Measurements from ENCODE around the gene MOG.

The MOG gene

GRCh38 chr6:29673161-29673560, 16.3 kb downstream of the MOG start:
- FAIRE-seq: no peak

GRCh38 chr6:29674008-29674407, 17.1 kb downstream of the MOG start:
- FAIRE-seq: no peak
- no peak for DNase-seq (ENCODE audit: insufficient read length, low spot score)

More at GRCh38 chr6:29673161-29673560, 16.3 kb downstream of the MOG start:
- no peak for DNase-seq (ENCODE audit: insufficient read length, low spot score)

GRCh38 chr6:29675561-29675960, 18.7 kb downstream of the MOG start:
- FAIRE-seq (no peak), DNase-seq (ENCODE audit: insufficient read length, low spot score) (no peak)

- DNase-seq (ENCODE audit: insufficient read length, low spot score) (no peak), FAIRE-seq (no peak)
Observed at GRCh38 chr6:29676981-29677601, 20.2 kb downstream of the MOG start.

- FAIRE-seq (no peak), DNase-seq (ENCODE audit: insufficient read length, low spot score) (no peak)
Observed at GRCh38 chr6:29678114-29678513, 21.2 kb downstream of the MOG start.

- DNase-seq (ENCODE audit: insufficient read length, low spot score): no peak
- no peak for FAIRE-seq
Observed at GRCh38 chr6:29679962-29680361, 23.1 kb downstream of the MOG start.

GRCh38 chr6:29680416-29680815, 23.5 kb downstream of the MOG start:
- DNase-seq (ENCODE audit: insufficient read length, low spot score): no peak
- no peak for FAIRE-seq

- DNase-seq (ENCODE audit: insufficient read length, low spot score): no peak
- no peak for FAIRE-seq
Observed at GRCh38 chr6:29680904-29681303, 24.0 kb downstream of the MOG start, which contains the start of gene ZFP57. Gene ZFP57 (minus strand): TSS chr6:29681152. CDS start chr6:29677003, 4,149 bp downstream.

- FAIRE-seq (no peak), DNase-seq (ENCODE audit: insufficient read length, low spot score) (no peak)
Observed at GRCh38 chr6:29681811-29682210, 24.9 kb downstream of the MOG start.

- no peak for FAIRE-seq
- no peak for DNase-seq (ENCODE audit: insufficient read length, low spot score)
Observed at GRCh38 chr6:29685718-29686326, 28.9 kb downstream of the MOG start.

GRCh38 chr6:29694637-29695036, 37.7 kb downstream of the MOG start:
- no peak for FAIRE-seq

GRCh38 chr6:29696147-29697125, 39.5 kb downstream of the MOG start:
- FAIRE-seq (no peak), DNase-seq (ENCODE audit: insufficient read length, low spot score) (no peak)

More at GRCh38 chr6:29694637-29695036, 37.7 kb downstream of the MOG start:
- DNase-seq (ENCODE audit: insufficient read length, low spot score): no peak

- no peak for FAIRE-seq
- no peak for DNase-seq (ENCODE audit: insufficient read length, low spot score)
Observed at GRCh38 chr6:29702519-29703103, 45.7 kb downstream of the MOG start.

GRCh38 chr6:29705389-29706231, 48.7 kb downstream of the MOG start:
- DNase-seq (ENCODE audit: insufficient read length, low spot score) (no peak), FAIRE-seq (no peak)

- FAIRE-seq (peak; percentile 56), DNase-seq (ENCODE audit: insufficient read length, low spot score) (no peak)
Observed at GRCh38 chr6:29708432-29709179, 51.7 kb downstream of the MOG start.

GRCh38 chr6:29709188-29709587, 52.3 kb downstream of the MOG start:
- FAIRE-seq (no peak), DNase-seq (ENCODE audit: insufficient read length, low spot score) (no peak)

- DNase-seq (ENCODE audit: insufficient read length, low spot score): no peak
- FAIRE-seq: no peak
Observed at GRCh38 chr6:29710281-29710941, 53.5 kb downstream of the MOG start.

- FAIRE-seq (no peak), DNase-seq (ENCODE audit: insufficient read length, low spot score) (no peak)
Observed at GRCh38 chr6:29720863-29721262, 64.0 kb downstream of the MOG start.

Measured in GM19239 (cell line).